Endothelial cell of umbilical vein (primary cell): ENCODE data around the gene TNFAIP1. TPM values are rescaled to one million over a fixed set of nuclear protein-coding genes. Genes with fewer than 3 reads are reported as not detected.

Source experiments
- BruUV-seq: library from RNA; stranded (reverse); fragments of 400-500 nt; replicated peaks from 2 replicates; lab custom pipeline; 2021; lab: Mats Ljungman, UMichigan
- CTCF ChIA-PET: fragments of 300-600, 350-600 bp; sonication (Branson Sonifier 250); formaldehyde crosslinking; loops from one replicate; lab custom pipeline; 2021; ENCODE audit warnings: antibody characterized with exemption, inconsistent platforms; lab: Charles Lee
- POLR2A ChIA-PET: fragments of 300-600, 350-600 bp; sonication (Branson Sonifier 250); formaldehyde crosslinking; loops from one replicate; lab custom pipeline; 2021; ENCODE audit warnings: antibody characterized with exemption, inconsistent platforms; lab: Charles Lee
- DNase-seq: peaks from one replicate; pipeline ENCODE4 v3.0.0-alpha.2; 2011; ENCODE audit warnings: low read depth, low spot score
- FAIRE-seq: peaks from 2 replicates; lab custom pipeline; 2011; peaks lifted over from hg19 to GRCh38; lab: Jason Lieb, UNC
- H2AFZ ChIP-seq: 2 replicates; pipeline ENCODE4 v1.6.0; 2012; ENCODE audit warnings: low read depth, low read length, control low read depth, inconsistent platforms
- H3K27ac ChIP-seq: 2 replicates; pipeline ENCODE4 v1.5.1; 2011; ENCODE audit warnings: low read depth, mild to moderate bottlenecking, control low read depth, low read length, moderate library complexity; ENCODE audit not compliant: insufficient read depth
- H3K27me3 ChIP-seq, 2 experiments: 2 replicates each; pipeline versions ENCODE4 v1.6.0 to v1.6.1; 2011; ENCODE audit warnings: low read length in 2 of 2, mixed read lengths in 1 of 2; ENCODE audit not compliant: control insufficient read depth in 2 of 2, insufficient read depth in 2 of 2
- H3K36me3 ChIP-seq, 2 experiments: 2 replicates in 1 of 2; 3 replicates in 1 of 2; pipeline ENCODE4 v1.5.1; 2011; ENCODE audit warnings: low read length in 2 of 2, mild to moderate bottlenecking in 1 of 2, moderate library complexity in 1 of 2; ENCODE audit not compliant: control insufficient read depth in 2 of 2, insufficient read depth in 2 of 2; ENCODE audit errors: extremely low read depth in 1 of 2
- H3K4me1 ChIP-seq: 3 replicates; pipeline ENCODE4 v1.5.1; 2011; ENCODE audit warnings: mild to moderate bottlenecking, low read length; ENCODE audit not compliant: control insufficient read depth, insufficient read depth; ENCODE audit errors: extremely low read depth
- H3K4me2 ChIP-seq: 2 replicates; pipeline ENCODE4 v1.6.1; 2011; ENCODE audit warnings: low read length, control low read depth, mixed read lengths; ENCODE audit not compliant: insufficient read depth
- H3K4me3 ChIP-seq, 3 experiments: fragments of 200-600 bp in 1 of 3; sonication (generic), shearing (Covaris generic) in 1 of 3; replicated peaks in 1 of 3; 2 replicates each; pipeline ENCODE4 v1.5.1; 2011 to 2016; ENCODE audit warnings: control low read depth in 3 of 3, low read length in 3 of 3, mild to moderate bottlenecking in 2 of 3, inconsistent platforms in 1 of 3, low read depth in 1 of 3, moderate library complexity in 1 of 3; ENCODE audit not compliant: insufficient read depth in 1 of 3
- H3K79me2 ChIP-seq: 2 replicates; pipeline ENCODE4 v1.6.0; 2012; ENCODE audit warnings: low read length, inconsistent platforms; ENCODE audit not compliant: control insufficient read depth, insufficient read depth
- H3K9ac ChIP-seq: replicated peaks from 2 replicates; pipeline ENCODE3; 2011; ENCODE audit warnings: low read length, control low read depth; ENCODE audit not compliant: insufficient read depth; ENCODE audit errors: extremely low read depth
- H3K9me1 ChIP-seq: replicated peaks from 3 replicates; pipeline ENCODE4 v1.6.0; 2011; ENCODE audit warnings: mild to moderate bottlenecking, low read length; ENCODE audit not compliant: control insufficient read depth, insufficient read depth; ENCODE audit errors: extremely low read depth
- H3K9me3 ChIP-seq: replicated peaks from 2 replicates; pipeline ENCODE4 v1.5.1; 2012; ENCODE audit warnings: low read length, inconsistent platforms; ENCODE audit not compliant: control insufficient read depth, insufficient read depth
- H4K20me1 ChIP-seq: replicated peaks from 2 replicates; pipeline ENCODE3; 2011; ENCODE audit warnings: mild to moderate bottlenecking, low read length; ENCODE audit not compliant: control insufficient read depth, insufficient read depth; ENCODE audit errors: extremely low read depth
- EZH2 ChIP-seq: IDR thresholded peaks from 2 replicates; pipeline ENCODE4 v1.6.1; 2012; ENCODE audit warnings: borderline replicate concordance, low read depth, mild to moderate bottlenecking, moderate library complexity, low read length, inconsistent platforms; ENCODE audit not compliant: severe bottlenecking
- FOS ChIP-seq: IDR thresholded peaks from 2 replicates; pipeline ENCODE4 v1.6.1; 2011; ENCODE audit warnings: mild to moderate bottlenecking, low read length, moderate library complexity, borderline replicate concordance; ENCODE audit not compliant: insufficient read depth
- GATA2 ChIP-seq: IDR thresholded peaks from 2 replicates; pipeline ENCODE4 v1.7.0; 2011; ENCODE audit warnings: low read depth, mild to moderate bottlenecking, moderate library complexity, mixed read lengths, low read length; ENCODE audit not compliant: insufficient read length, insufficient read depth
- JUN ChIP-seq: IDR thresholded peaks from 2 replicates; pipeline ENCODE4 v1.6.1; 2011; ENCODE audit warnings: borderline replicate concordance, low read depth; ENCODE audit not compliant: insufficient read length, insufficient read depth
- MAX ChIP-seq: IDR thresholded peaks from 2 replicates; pipeline ENCODE4 v1.6.1; 2011; ENCODE audit not compliant: insufficient read depth, insufficient read length
- MYC ChIP-seq: IDR thresholded peaks from one replicate; pipeline ENCODE4 v1.6.1; 2011; ENCODE audit warnings: mild to moderate bottlenecking, low read depth, low read length
- POLR2A ChIP-seq: IDR thresholded peaks from 2 replicates; pipeline ENCODE4 v1.6.1; 2012; ENCODE audit warnings: low read depth, mild to moderate bottlenecking, control low read depth, low read length
- POLR2AphosphoS5 ChIP-seq: IDR thresholded peaks from 2 replicates; pipeline ENCODE4 v1.6.1; 2012; ENCODE audit warnings: low read depth, mild to moderate bottlenecking, control low read depth, low read length, moderate library complexity; ENCODE audit not compliant: insufficient read depth
- dilution Hi-C: fragments of 300-500 bp; cut with MboI; formaldehyde crosslinking; loops from one replicate; pipeline ENCODE4 v1.15.0; 2019; ENCODE audit warnings: low sequenced_read_pairs; ENCODE audit not compliant: extremely low pct_ligation_motif_present
- intact Hi-C: fragments of 100-400 bp; cut with micrococcal nuclease; formaldehyde crosslinking; loops from one replicate; pipeline ENCODE4 v1.10.0; 2022
- polyA plus RNA-seq, 4 experiments: library from polyadenylated mRNA; depleted of rRNA in 3 of 4; stranded (reverse) in 3 of 4; unstranded in 1 of 4; fragments of >200 nt; gene quantifications; 2 replicates each; pipeline versions ENCODE4 v1.2.1 to v1.2.3, GENCODE V29; 2011 to 2012; ENCODE audit warnings: missing spikeins in 1 of 4
- total RNA-seq: library from RNA; stranded (reverse); gene quantifications from 2 replicates; pipeline ENCODE4 v1.2.3, GENCODE V29; 2021
- TF ChIP-seq, protein P1 (sequence below), 2 donors: IDR thresholded peaks; 1 replicate in 1 of 2; 2 replicates in 1 of 2; pipeline ENCODE4 v1.5.1; 2011; ENCODE audit warnings: low read length in 2 of 2, mild to moderate bottlenecking in 2 of 2, moderate library complexity in 2 of 2, control low read depth in 1 of 2, inconsistent platforms in 1 of 2, low read depth in 1 of 2; ENCODE audit not compliant: insufficient read depth in 1 of 2; ENCODE audit errors: extremely low read depth in 1 of 2

TNFAIP1 gene
- total and polyA plus RNA-seq, 2 donors (not counting 3 experiments of a cell fraction or from before 2014, with no cell fraction given): 85.7 to 89.6 TPM

DNA sequence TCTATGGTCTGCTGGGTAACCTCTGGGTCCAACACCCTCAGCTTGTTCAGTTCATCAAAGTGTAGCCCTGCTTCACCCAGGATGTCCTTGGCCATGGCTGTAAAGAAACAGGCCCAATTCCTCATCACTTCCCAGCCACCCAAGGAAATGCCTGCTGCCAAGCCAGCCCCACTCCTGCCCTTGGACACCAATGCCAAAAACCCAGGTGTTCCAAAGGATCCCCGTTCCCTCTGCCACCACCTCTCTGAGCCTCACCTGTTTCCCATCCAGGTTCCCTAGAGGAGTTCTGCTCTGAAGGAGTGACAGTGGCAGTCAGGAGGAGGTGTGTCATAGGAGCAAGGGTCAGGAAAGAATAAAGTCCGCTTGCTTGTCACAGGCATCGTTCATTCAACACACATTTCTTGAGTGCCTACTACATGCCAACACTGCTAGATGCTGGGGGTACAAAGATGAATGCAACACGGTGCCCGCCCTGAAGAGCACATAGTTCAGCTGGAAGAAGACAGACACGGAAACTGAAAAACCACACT, 3.6 kb upstream of the TNFAIP1 start:
- DNase-seq (no peak), FAIRE-seq (no peak)
- TF ChIP-seq MYC (no peak), EZH2 (no peak), POLR2AphosphoS5 (no peak), GATA2 (no peak), POLR2A (no peak), FOS (no peak), JUN (no peak), MAX (no peak)
- TF ChIP-seq, protein P1, sequence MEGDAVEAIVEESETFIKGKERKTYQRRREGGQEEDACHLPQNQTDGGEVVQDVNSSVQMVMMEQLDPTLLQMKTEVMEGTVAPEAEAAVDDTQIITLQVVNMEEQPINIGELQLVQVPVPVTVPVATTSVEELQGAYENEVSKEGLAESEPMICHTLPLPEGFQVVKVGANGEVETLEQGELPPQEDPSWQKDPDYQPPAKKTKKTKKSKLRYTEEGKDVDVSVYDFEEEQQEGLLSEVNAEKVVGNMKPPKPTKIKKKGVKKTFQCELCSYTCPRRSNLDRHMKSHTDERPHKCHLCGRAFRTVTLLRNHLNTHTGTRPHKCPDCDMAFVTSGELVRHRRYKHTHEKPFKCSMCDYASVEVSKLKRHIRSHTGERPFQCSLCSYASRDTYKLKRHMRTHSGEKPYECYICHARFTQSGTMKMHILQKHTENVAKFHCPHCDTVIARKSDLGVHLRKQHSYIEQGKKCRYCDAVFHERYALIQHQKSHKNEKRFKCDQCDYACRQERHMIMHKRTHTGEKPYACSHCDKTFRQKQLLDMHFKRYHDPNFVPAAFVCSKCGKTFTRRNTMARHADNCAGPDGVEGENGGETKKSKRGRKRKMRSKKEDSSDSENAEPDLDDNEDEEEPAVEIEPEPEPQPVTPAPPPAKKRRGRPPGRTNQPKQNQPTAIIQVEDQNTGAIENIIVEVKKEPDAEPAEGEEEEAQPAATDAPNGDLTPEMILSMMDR (IDR thresholded peaks at IDR 0.05; ENCODE audit: extremely low read depth in 1 of 2, insufficient read depth in 1 of 2, low read depth in 1 of 2, low read length in 2 of 2): no peak
- Histone ChIP-seq H3K9me3 (no peaks in the 10 kb centered on the region), H3K27ac (no peak overlapping the region), H3K9me1 (no peaks in the 10 kb centered on the region), H3K4me1 (peaks cover 17% of the 10 kb centered on the region), H3K36me3 (peaks cover 12 to 19% of the 10 kb centered on the region in 2 experiments), H3K4me2 (no peak overlapping the region), H3K79me2 (peaks cover 27% of the 10 kb centered on the region), H3K27me3 (no peaks in the 10 kb centered on the region), H3K4me3 (no peak overlapping the region), H3K9ac (no peak overlapping the region), H4K20me1 (no peaks in the 10 kb centered on the region), H2AFZ (no peak overlapping the region)
- POLR2A ChIA-PET: no interaction called here
- dilution Hi-C loops: no loop called here
- CTCF ChIA-PET: interaction anchor here (1.3 to 1.5 kb wide), 2 partner anchors 13 to 15 kb away, joined by 3 to 4 read pairs; partner anchors contain the start of gene TMEM97
- intact Hi-C loops: no loop called here
- BruUV-seq: no TSS peak
